HEK293 (cell line): ENCODE data around the gene CPTP.

Source experiments
- CTCF ChIA-PET: fragments of 350-600 bp; formaldehyde crosslinking; extraction: SDS; loops from one replicate; lab custom pipeline; 2021; ENCODE audit warnings: antibody characterized with exemption; lab: Yijun Ruan, JAX
- POLR2A ChIA-PET: fragments of 300-600 bp; formaldehyde crosslinking; extraction: SDS; loops from one replicate; lab custom pipeline; 2020; ENCODE audit warnings: antibody characterized with exemption, inconsistent platforms; lab: Yijun Ruan, JAX
- H3K27ac ChIP-seq: fragments of 200-500 bp; sonication (Bioruptor generic); 2 replicates; pipeline ENCODE4 v1.5.1; 2014; ENCODE audit warnings: low read depth, low read length, control low read depth, inconsistent platforms; ENCODE audit errors: extremely low read depth
- H3K36me3 ChIP-seq, 2 experiments: fragments of 200-500 bp in 1 of 2; sonication (Bioruptor generic) in 1 of 2; 1 replicate in 1 of 2; 2 replicates in 1 of 2; pipeline ENCODE4 v1.5.1; 2014 to 2017; ENCODE audit warnings: inconsistent platforms in 2 of 2, low read length in 2 of 2; ENCODE audit not compliant: control insufficient read depth in 2 of 2, insufficient read depth in 1 of 2
- H3K4me1 ChIP-seq: fragments of 200-500 bp; sonication (Bioruptor generic); 2 replicates; pipeline ENCODE4 v1.5.1; 2014; ENCODE audit warnings: mild to moderate bottlenecking, low read length, inconsistent platforms; ENCODE audit not compliant: control insufficient read depth, insufficient read depth
- H3K4me3 ChIP-seq: 2 replicates; pipeline ENCODE4 v1.5.1; 2011; ENCODE audit warnings: low read depth, mild to moderate bottlenecking, control low read depth, low read length, moderate library complexity
- H3K9me3 ChIP-seq: fragments of 200-500 bp; sonication (Bioruptor generic); 2 replicates; pipeline ENCODE4 v1.5.1; 2014; ENCODE audit warnings: low read depth, low read length, inconsistent platforms; ENCODE audit not compliant: control insufficient read depth, insufficient read depth
- BCL11A ChIP-seq: fragments of 450-650 bp; formaldehyde crosslinking; IDR thresholded peaks from 2 replicates; pipeline ENCODE4 v1.5.1; 2016; ENCODE audit warnings: low read depth, missing biosample characterization, missing genetic modification characterization
- HIC1 ChIP-seq: fragments of 450-650 bp; formaldehyde crosslinking; IDR thresholded peaks from 2 replicates; pipeline ENCODE4 v1.5.1; 2016; ENCODE audit warnings: missing biosample characterization, missing genetic modification characterization
- SALL2 ChIP-seq: fragments of 450-650 bp; formaldehyde crosslinking; IDR thresholded peaks from 2 replicates; pipeline ENCODE4 v1.5.0; 2017; ENCODE audit warnings: missing biosample characterization, mild to moderate bottlenecking, missing genetic modification characterization, borderline replicate concordance
- SCRT1 ChIP-seq: fragments of 450-650 bp; formaldehyde crosslinking; IDR thresholded peaks from 2 replicates; pipeline ENCODE4 v1.5.1; 2016; ENCODE audit warnings: missing biosample characterization, missing genetic modification characterization, borderline replicate concordance
- SCRT2 ChIP-seq: fragments of 450-650 bp; formaldehyde crosslinking; IDR thresholded peaks from 2 replicates; pipeline ENCODE4 v1.5.1; 2016; ENCODE audit warnings: missing biosample characterization, missing genetic modification characterization
- ZBTB1 ChIP-seq: fragments of 450-650 bp; formaldehyde crosslinking; IDR thresholded peaks from 2 replicates; pipeline ENCODE4 v1.5.1; 2016; ENCODE audit warnings: missing biosample characterization, missing genetic modification characterization
- ZBTB20 ChIP-seq: fragments of 450-650 bp; formaldehyde crosslinking; IDR thresholded peaks from 2 replicates; pipeline ENCODE4 v1.5.1; 2016; ENCODE audit warnings: missing biosample characterization, missing genetic modification characterization
- ZEB2 ChIP-seq: fragments of 450-650 bp; formaldehyde crosslinking; IDR thresholded peaks from 2 replicates; pipeline ENCODE4 v1.5.1; 2016; ENCODE audit warnings: missing biosample characterization, missing genetic modification characterization
- ZNF10 ChIP-seq: fragments of 450-650 bp; formaldehyde crosslinking; IDR thresholded peaks from 2 replicates; pipeline ENCODE4 v1.5.1; 2017; ENCODE audit warnings: missing biosample characterization, missing genetic modification characterization
- ZNF133 ChIP-seq: fragments of 450-650 bp; formaldehyde crosslinking; IDR thresholded peaks from 2 replicates; pipeline ENCODE4 v1.5.1; 2016; ENCODE audit warnings: missing biosample characterization, missing genetic modification characterization
- ZNF157 ChIP-seq: fragments of 450-650 bp; formaldehyde crosslinking; IDR thresholded peaks from 2 replicates; pipeline ENCODE4 v1.5.1; 2016; ENCODE audit warnings: missing biosample characterization, missing genetic modification characterization
- ZNF26 ChIP-seq: fragments of 450-650 bp; formaldehyde crosslinking; IDR thresholded peaks from 2 replicates; pipeline ENCODE4 v1.5.1; 2016; ENCODE audit warnings: missing biosample characterization, missing genetic modification characterization
- ZNF266 ChIP-seq: fragments of 450-650 bp; formaldehyde crosslinking; IDR thresholded peaks from 2 replicates; pipeline ENCODE4 v1.5.1; 2016; ENCODE audit warnings: missing biosample characterization, missing genetic modification characterization, low read depth
- ZNF302 ChIP-seq: fragments of 450-650 bp; formaldehyde crosslinking; IDR thresholded peaks from 2 replicates; pipeline ENCODE4 v1.5.1; 2016; ENCODE audit warnings: missing biosample characterization, missing genetic modification characterization, low read depth
- ZNF37A ChIP-seq: fragments of 450-650 bp; IDR thresholded peaks from 2 replicates; pipeline ENCODE4 v1.5.1; 2018; ENCODE audit warnings: missing biosample characterization, missing genetic modification characterization
- ZNF394 ChIP-seq: fragments of 450-650 bp; formaldehyde crosslinking; IDR thresholded peaks from 2 replicates; pipeline ENCODE4 v1.5.1; 2016; ENCODE audit warnings: missing biosample characterization, missing genetic modification characterization, mild to moderate bottlenecking, moderate library complexity, borderline replicate concordance
- ZNF501 ChIP-seq: fragments of 450-650 bp; formaldehyde crosslinking; IDR thresholded peaks from 2 replicates; pipeline ENCODE4 v1.5.1; 2016; ENCODE audit warnings: missing biosample characterization, missing genetic modification characterization
- ZNF596 ChIP-seq: fragments of 450-650 bp; IDR thresholded peaks from 2 replicates; pipeline ENCODE4 v1.5.0; 2018; ENCODE audit warnings: missing biosample characterization, mild to moderate bottlenecking, missing genetic modification characterization, moderate library complexity
- ZNF654 ChIP-seq: fragments of 450-650 bp; formaldehyde crosslinking; IDR thresholded peaks from 2 replicates; pipeline ENCODE4 v1.5.1; 2016; ENCODE audit warnings: low read depth, missing biosample characterization, missing genetic modification characterization
- ZNF664 ChIP-seq: fragments of 450-650 bp; formaldehyde crosslinking; IDR thresholded peaks from 2 replicates; pipeline ENCODE4 v1.5.1; 2016; ENCODE audit warnings: missing biosample characterization, missing genetic modification characterization
- ZNF76 ChIP-seq: fragments of 450-650 bp; formaldehyde crosslinking; IDR thresholded peaks from 2 replicates; pipeline ENCODE4; 2016; ENCODE audit warnings: low read depth, missing biosample characterization, missing genetic modification characterization, borderline replicate concordance
- ZSCAN16 ChIP-seq: fragments of 450-650 bp; formaldehyde crosslinking; IDR thresholded peaks from 2 replicates; pipeline ENCODE4 v1.5.1; 2016; ENCODE audit warnings: missing biosample characterization, missing genetic modification characterization
- ZSCAN30 ChIP-seq: fragments of 450-650 bp; IDR thresholded peaks from 2 replicates; pipeline ENCODE4 v1.5.1; 2018; ENCODE audit warnings: missing biosample characterization, mild to moderate bottlenecking, missing genetic modification characterization, moderate library complexity
- TF ChIP-seq, protein P1 (sequence below): fragments of 450-650 bp; formaldehyde crosslinking; IDR thresholded peaks from 2 replicates; pipeline ENCODE4 v1.5.1; 2016; ENCODE audit warnings: missing biosample characterization, missing genetic modification characterization
- TF ChIP-seq, protein P2 (sequence below): fragments of 450-650 bp; formaldehyde crosslinking; IDR thresholded peaks from 2 replicates; pipeline ENCODE4 v1.5.1; 2017; ENCODE audit warnings: missing biosample characterization, missing genetic modification characterization

The CPTP gene

DNA sequence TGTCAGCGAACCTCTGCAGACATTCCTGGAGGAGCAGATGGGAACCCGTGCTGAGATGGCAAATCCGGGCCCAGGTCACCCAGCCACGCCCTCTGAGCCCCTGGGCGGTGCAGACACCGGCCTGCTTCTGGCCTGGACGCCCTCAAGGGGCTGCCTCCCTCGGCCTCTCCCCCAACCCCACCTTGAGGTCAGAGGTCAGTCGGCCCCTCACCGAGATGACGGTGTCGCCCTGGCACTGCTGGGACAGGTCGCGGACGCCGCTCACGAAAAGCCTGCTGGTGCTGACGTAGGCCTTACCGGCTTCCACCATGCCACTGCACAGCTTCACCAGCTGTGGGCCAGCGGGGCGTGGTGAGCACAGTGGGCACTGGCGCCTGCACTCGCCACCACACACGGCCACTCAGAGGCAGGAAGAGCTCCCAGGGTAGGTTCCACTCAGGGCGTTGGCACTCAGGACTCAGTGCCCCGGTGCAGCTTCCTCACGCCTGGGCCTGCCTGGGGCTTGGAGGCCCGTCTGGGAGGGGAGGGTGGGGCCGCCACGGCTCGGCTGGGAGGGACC lies 21.6 kb upstream of the CPTP start (continued):
- TF ChIP-seq ZNF157 (tag by site-specific recombination) (no peak), ZNF133 (tag by site-specific recombination) (no peak), ZNF394 (no peak), SCRT2 (tag by site-specific recombination) (no peak), ZNF76 (tag by site-specific recombination) (no peak), ZEB2 (tag by site-specific recombination) (no peak), SCRT1 (tag by site-specific recombination) (no peak), ZNF10 (no peak), ZSCAN30 (tag by site-specific recombination) (no peak), ZBTB20 (tag by site-specific recombination) (no peak), HIC1 (tag by site-specific recombination) (peak; percentile 87), BCL11A (tag by site-specific recombination) (peak; percentile 68; the same call in 1 of the 2 replicates), ZNF501 (tag by site-specific recombination) (no peak)
- TF ChIP-seq, protein P1, sequence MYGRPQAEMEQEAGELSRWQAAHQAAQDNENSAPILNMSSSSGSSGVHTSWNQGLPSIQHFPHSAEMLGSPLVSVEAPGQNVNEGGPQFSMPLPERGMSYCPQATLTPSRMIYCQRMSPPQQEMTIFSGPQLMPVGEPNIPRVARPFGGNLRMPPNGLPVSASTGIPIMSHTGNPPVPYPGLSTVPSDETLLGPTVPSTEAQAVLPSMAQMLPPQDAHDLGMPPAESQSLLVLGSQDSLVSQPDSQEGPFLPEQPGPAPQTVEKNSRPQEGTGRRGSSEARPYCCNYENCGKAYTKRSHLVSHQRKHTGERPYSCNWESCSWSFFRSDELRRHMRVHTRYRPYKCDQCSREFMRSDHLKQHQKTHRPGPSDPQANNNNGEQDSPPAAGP (tag by site-specific recombination): 0 out of 2 replicates have a peak, but pooled peaks have one; percentile 32

DNA sequence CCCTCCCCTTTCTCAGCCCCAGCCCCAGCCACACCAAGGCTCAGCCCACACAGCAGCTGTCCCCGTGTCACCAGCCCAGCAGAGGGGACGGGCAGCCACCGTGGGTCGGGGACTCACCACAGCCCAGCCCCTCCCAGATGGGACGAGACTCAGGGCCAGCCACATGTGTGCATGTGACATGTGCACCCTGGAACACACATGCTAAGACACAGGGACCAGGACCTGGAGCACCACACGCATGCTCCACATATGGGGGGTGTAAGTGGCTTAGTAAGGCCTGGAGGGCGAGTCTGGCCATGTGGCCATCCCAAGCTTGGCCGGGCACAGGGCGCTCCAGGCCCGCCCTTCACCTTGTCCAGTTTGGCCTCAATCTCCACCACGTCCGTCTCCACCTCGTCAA lies 20.9 kb upstream of the CPTP start:
- Histone ChIP-seq H3K27ac (no peak overlapping the region), H3K4me1 (peaks cover 20% of the 10 kb centered on the region), H3K9me3 (no peaks in the 10 kb centered on the region), H3K36me3 (peaks cover 0 to 6% of the 10 kb centered on the region in 2 experiments; a peak in 2 of 3 replicates), H3K4me3 (no peak overlapping the region)
- CTCF ChIA-PET: interaction anchor here (0.6 to 1.9 kb wide), 3 partner anchors 12 to 33 kb away, joined by 3 to 16 read pairs (median 3); no protein-coding TSS in a partner anchor
- TF ChIP-seq ZSCAN16 (tag by site-specific recombination): no peak
- no peak for TF ChIP-seq ZNF596 (tag by site-specific recombination)
- no peak for TF ChIP-seq ZNF664 (tag by site-specific recombination)
- TF ChIP-seq ZNF302 (tag by site-specific recombination): no peak
- no peak for TF ChIP-seq ZNF37A
- TF ChIP-seq, protein P2, sequence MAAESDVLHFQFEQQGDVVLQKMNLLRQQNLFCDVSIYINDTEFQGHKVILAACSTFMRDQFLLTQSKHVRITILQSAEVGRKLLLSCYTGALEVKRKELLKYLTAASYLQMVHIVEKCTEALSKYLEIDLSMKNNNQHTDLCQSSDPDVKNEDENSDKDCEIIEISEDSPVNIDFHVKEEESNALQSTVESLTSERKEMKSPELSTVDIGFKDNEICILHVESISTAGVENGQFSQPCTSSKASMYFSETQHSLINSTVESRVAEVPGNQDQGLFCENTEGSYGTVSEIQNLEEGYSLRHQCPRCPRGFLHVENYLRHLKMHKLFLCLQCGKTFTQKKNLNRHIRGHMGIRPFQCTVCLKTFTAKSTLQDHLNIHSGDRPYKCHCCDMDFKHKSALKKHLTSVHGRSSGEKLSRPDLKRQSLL (tag by site-specific recombination): no peak
- no peak for TF ChIP-seq ZNF654 (tag by site-specific recombination)
- no peak for TF ChIP-seq ZNF26 (tag by site-specific recombination)
- TF ChIP-seq ZBTB1 (tag by site-specific recombination): no peak
- TF ChIP-seq ZNF266 (tag by site-specific recombination): no peak
- no peak for TF ChIP-seq BCL11A (tag by site-specific recombination)
- TF ChIP-seq SALL2: no peak
- POLR2A ChIA-PET: interaction anchor here (0.6 kb wide), 2 partner anchors 71 to 94 kb away, joined by 3 to 5 read pairs; partner anchors contain the start of gene AURKAIP1
